ENCODE data around the gene FBXL17. TPM values are rescaled to one million over a fixed set of nuclear protein-coding genes. Genes with fewer than 3 reads are reported as not detected.

The FBXL17 gene
- total RNA-seq, 2 donors from 2014 or later = 24.8 to 58.2 TPM

GRCh38 chr5:108024986-108025385 lies 356.9 kb downstream of the FBXL17 start:
- no peak for DNase-seq (ENCODE audit: low spot score)
- no peak for TF ChIP-seq CTCF (IDR thresholded peaks at IDR 0.05)
- H3K4me3 ChIP-seq = no peak overlapping the region
- ATAC-seq (ENCODE audit: insufficient number of reproducible peaks, low FRiP score, low read depth) = no peak
- H3K27ac ChIP-seq = no peak overlapping the region
- no peaks in the 10 kb centered on the region for H3K9me3 ChIP-seq
- H3K27me3 ChIP-seq (replicated peaks; ENCODE audit: insufficient read depth) = no peaks in the 10 kb centered on the region
- H3K4me1 ChIP-seq (ENCODE audit: control insufficient read depth in 1 of 2, low read depth in 2 of 2) = no peaks in the 10 kb centered on the region
- H3K36me3 ChIP-seq = no peaks in the 10 kb centered on the region

- Histone ChIP-seq H3K9me3 (no peaks in the 10 kb centered on the region), H3K4me1 (ENCODE audit: control insufficient read depth in 1 of 2, low read depth in 2 of 2) (no peaks in the 10 kb centered on the region), H3K27me3 (replicated peaks; ENCODE audit: insufficient read depth) (no peaks in the 10 kb centered on the region), H3K36me3 (no peaks in the 10 kb centered on the region), H3K4me3 (no peak overlapping the region), H3K27ac (no peak overlapping the region)
- DNase-seq (ENCODE audit: low spot score) = no peak
- no peak for TF ChIP-seq CTCF (IDR thresholded peaks at IDR 0.05)
- no peak for ATAC-seq (ENCODE audit: insufficient number of reproducible peaks, low FRiP score, low read depth)
Measured at GRCh38 chr5:108016101-108016500, 365.8 kb downstream of the FBXL17 start.

DNA sequence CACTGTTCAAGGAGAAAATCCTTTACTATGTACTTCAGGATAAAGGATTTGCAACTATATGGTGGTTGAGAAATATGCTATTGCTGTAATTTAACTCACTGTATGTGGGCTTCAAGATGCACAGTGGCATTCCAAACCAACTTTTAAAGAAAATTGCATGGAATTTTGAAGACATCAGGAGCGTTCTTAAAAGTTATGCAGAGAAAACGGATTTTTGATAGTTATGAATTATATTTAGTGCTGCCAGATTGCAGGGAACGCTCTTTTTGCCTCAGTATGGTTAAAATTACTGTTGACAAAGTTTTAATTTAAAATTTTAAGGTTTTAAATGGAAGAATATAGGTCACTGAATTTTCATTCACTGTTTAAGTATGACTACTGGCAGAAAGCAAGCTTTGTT lies 375.1 kb downstream of the FBXL17 start:
- Histone ChIP-seq H3K36me3 (no peaks in the 10 kb centered on the region), H3K27me3 (replicated peaks; ENCODE audit: insufficient read depth) (no peaks in the 10 kb centered on the region), H3K9me3 (no peaks in the 10 kb centered on the region), H3K4me1 (ENCODE audit: control insufficient read depth in 1 of 2, low read depth in 2 of 2) (peaks cover 6 to 11% of the 10 kb centered on the region in 2 donors), H3K27ac (no peak overlapping the region), H3K4me3 (no peak overlapping the region)
- ATAC-seq (ENCODE audit: insufficient number of reproducible peaks, low FRiP score, low read depth) (no peak), DNase-seq (ENCODE audit: low spot score) (no peak)
- TF ChIP-seq CTCF (IDR thresholded peaks at IDR 0.05) = no peak

- no peaks in the 10 kb centered on the region for H3K27me3 ChIP-seq (replicated peaks; ENCODE audit: insufficient read depth)
- no peak overlapping the region for H3K27ac ChIP-seq
- H3K4me3 ChIP-seq = peak overlapping the region; percentile 52
- DNase-seq (ENCODE audit: low spot score) (no peak), ATAC-seq (ENCODE audit: insufficient number of reproducible peaks, low FRiP score, low read depth) (no peak)
- TF ChIP-seq CTCF (IDR thresholded peaks at IDR 0.05) = no peak
- no peaks in the 10 kb centered on the region for H3K9me3 ChIP-seq
- peaks cover 6 to 11% of the 10 kb centered on the region in 2 donors for H3K4me1 ChIP-seq (ENCODE audit: control insufficient read depth in 1 of 2, low read depth in 2 of 2)
- no peaks in the 10 kb centered on the region for H3K36me3 ChIP-seq
Measured at GRCh38 chr5:108003178-108003577, 378.7 kb downstream of the FBXL17 start.

DNA sequence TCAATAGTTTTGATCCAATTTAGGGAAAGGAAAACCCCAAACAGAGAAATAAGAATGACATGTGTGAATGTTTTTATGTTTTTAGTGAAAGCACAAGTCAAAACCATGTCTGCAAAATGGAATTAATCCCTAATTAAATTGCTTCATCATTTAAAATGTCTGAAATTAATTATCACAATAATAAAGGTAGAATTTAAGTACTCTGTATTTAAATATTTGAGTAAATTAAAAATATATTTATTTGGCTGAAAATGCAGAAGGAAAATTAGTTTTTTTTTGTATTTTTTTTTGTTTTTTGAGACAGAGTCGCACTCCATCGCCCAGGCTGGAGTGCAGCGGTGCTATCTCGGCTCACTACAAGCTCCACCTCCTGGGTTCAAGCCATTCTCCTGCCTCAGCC lies 380.7 kb downstream of the FBXL17 start:
- H3K4me3 ChIP-seq = no peak overlapping the region
- no peak for TF ChIP-seq CTCF (IDR thresholded peaks at IDR 0.05)
- H3K9me3 ChIP-seq = no peaks in the 10 kb centered on the region
- no peaks in the 10 kb centered on the region for H3K27me3 ChIP-seq (replicated peaks; ENCODE audit: insufficient read depth)
- no peak overlapping the region for H3K27ac ChIP-seq
- peaks cover 6 to 11% of the 10 kb centered on the region in 2 donors for H3K4me1 ChIP-seq (ENCODE audit: control insufficient read depth in 1 of 2, low read depth in 2 of 2)
- H3K36me3 ChIP-seq = no peaks in the 10 kb centered on the region
- ATAC-seq (ENCODE audit: insufficient number of reproducible peaks, low FRiP score, low read depth) (no peak), DNase-seq (ENCODE audit: low spot score) (no peak)
